Transverse colon (tissue), 4 donors: ENCODE results near the gene SLITRK6. TPM values are rescaled to one million over a fixed set of nuclear protein-coding genes. Genes with fewer than 3 reads are reported as not detected.

ENCODE experiments used
- DNase-seq: peaks from one replicate; pipeline ENCODE4 v3.0.0-alpha.2; 2019
- H3K27ac ChIP-seq, 4 donors: fragments of 200-600 bp; sonication (generic); 2 replicates each; pipeline ENCODE4 v1.5.1; 2016 to 2018; ENCODE audit warnings: inconsistent platforms in 4 of 4
- H3K27me3 ChIP-seq: fragments of 200-600 bp; sonication (generic); 2 replicates; pipeline ENCODE4 v1.5.1; 2017; ENCODE audit warnings: inconsistent platforms
- H3K36me3 ChIP-seq, 4 donors: fragments of 200-600 bp; sonication (generic); 2 replicates each; pipeline ENCODE4 v1.5.1; 2017 to 2019; ENCODE audit warnings: inconsistent platforms in 4 of 4
- H3K4me1 ChIP-seq, 4 donors: fragments of 200-600 bp; sonication (generic); 2 replicates each; pipeline ENCODE4 v1.5.1; 2017 to 2020; ENCODE audit warnings: inconsistent platforms in 4 of 4
- H3K4me3 ChIP-seq, 4 donors: fragments of 200-600 bp; sonication (generic); 1 replicate in 1 of 4; 2 replicates in 3 of 4; pipeline versions ENCODE4 v1.5.1 to v1.6.1; 2017 to 2019; ENCODE audit warnings: inconsistent platforms in 4 of 4
- H3K9me3 ChIP-seq, 2 donors: fragments of 200-600 bp; sonication (generic); 2 replicates each; pipeline ENCODE4 v1.5.1; 2017 to 2019; ENCODE audit warnings: inconsistent platforms in 2 of 2
- EP300 ChIP-seq: sonication (generic); formaldehyde crosslinking; IDR thresholded peaks from one replicate; pipeline ENCODE4 v1.6.1; 2017; ENCODE audit warnings: antibody characterized with exemption, low read depth
- POLR2A ChIP-seq: fragments of 450-650 bp; IDR thresholded peaks from one replicate; pipeline ENCODE4 v1.6.1; 2016; ENCODE audit warnings: antibody characterized with exemption, mild to moderate bottlenecking, moderate library complexity
- POLR2AphosphoS5 ChIP-seq, 3 donors: sonication (generic); formaldehyde crosslinking; IDR thresholded peaks; one replicate each; pipeline ENCODE4 v1.6.1; 2016; ENCODE audit warnings: antibody characterized with exemption in 3 of 3
- WGBS, 2 donors: methylation state at CpG; one replicate each; pipeline ENCODE4 v1.1.5; 2018; ENCODE audit warnings: low coverage in 1 of 2; 5-methylcytosine and 5-hydroxymethylcytosine counted together
- in situ Hi-C, 4 donors: fragments of 200-750 bp; cut with MboI; loops; one replicate each; pipeline versions ENCODE4 v1.15.0 to v1.15.1; 2017; ENCODE audit warnings: low sequenced_read_pairs in 3 of 4, low pct_ligation_motif_present in 1 of 4, low pct_unique_long_range_greater_than_20kb in 1 of 4
- intact Hi-C: fragments of 100-400 bp; cut with DNase I; formaldehyde crosslinking; loops from one replicate; pipeline ENCODE4 v1.15.1; 2023; ENCODE audit warnings: low total_unique reads
- total RNA-seq, 4 donors: library from RNA; depleted of rRNA; stranded (reverse); fragments of >200 nt; gene quantifications; one replicate each; pipeline ENCODE4 v1.1.0, GENCODE V29; 2016
- TF ChIP-seq, protein P1 (sequence below), 5 experiments: fragments of 200-600 bp in 3 of 5; fragments of 450-650 bp in 2 of 5; sonication (generic) in 3 of 5; IDR thresholded peaks; 1 replicate in 2 of 5; 2 replicates in 3 of 5; pipeline ENCODE4 v1.5.1; 2016 to 2017; ENCODE audit warnings: antibody characterized with exemption in 5 of 5, inconsistent platforms in 3 of 5, mild to moderate bottlenecking in 2 of 5, moderate library complexity in 1 of 5

The SLITRK6 gene
- total RNA-seq, 4 donors from 2014 or later = 2.9 to 3.8 (median 3.3) TPM; not detected in 1

DNA sequence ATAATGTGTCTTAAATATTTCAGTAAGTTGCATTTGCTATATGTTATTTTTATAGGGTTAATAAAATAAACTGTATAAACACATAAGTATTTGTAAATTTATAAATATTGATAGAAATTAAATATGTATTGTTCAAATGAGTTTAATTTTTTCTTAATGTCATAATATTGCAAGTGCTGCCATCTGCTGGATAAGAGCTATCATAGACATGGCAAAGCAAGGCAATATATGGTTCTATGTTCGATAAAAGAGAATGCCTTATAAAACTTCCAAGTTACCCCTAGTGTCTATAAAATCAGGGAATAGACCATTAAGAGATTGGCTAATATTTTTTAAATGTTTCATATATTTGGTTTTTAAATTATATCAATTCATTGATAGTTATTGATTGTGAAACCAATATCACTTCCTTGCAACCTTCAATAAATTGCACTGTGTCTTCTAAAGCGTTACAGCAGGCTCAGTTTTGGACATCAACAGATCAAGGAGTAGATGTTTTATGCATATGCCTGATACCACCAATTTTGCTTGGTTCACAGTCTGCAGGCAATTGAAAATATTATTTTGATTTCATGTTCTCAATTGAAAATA, 29.0 kb upstream of the SLITRK6 start:
- in situ Hi-C loops = no loop called here

DNA sequence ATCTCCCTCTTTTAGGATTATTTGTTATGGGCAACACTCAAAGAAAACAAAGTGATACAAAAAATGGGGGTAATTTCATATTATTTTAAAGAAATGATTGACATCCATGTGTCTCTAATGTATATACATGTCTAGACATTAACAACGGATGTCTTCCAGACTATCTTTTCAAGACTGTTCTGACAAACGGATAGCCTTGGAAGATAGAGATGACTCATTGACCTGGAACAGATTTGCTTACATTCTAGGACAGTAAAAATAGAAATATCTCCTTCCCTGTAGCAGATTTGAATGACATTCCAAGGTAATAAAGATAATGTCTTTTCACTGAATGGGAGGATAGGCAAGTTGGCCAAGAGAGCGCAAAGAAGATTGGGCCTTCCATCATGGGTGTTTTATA, 26.2 kb upstream of the SLITRK6 start:
- Histone ChIP-seq H3K4me1 (no peaks in the 10 kb centered on the region), H3K9me3 (no peaks in the 10 kb centered on the region), H3K36me3 (no peaks in the 10 kb centered on the region), H3K27me3 (no peaks in the 10 kb centered on the region), H3K4me3 (no peak overlapping the region), H3K27ac (no peak overlapping the region)
- WGBS, 2 donors = 64 to 70% methylated on average over 2 to 3 of the region's 3 CpGs
- in situ Hi-C loops (no loop called here), intact Hi-C loops (no loop called here)
- no peak for DNase-seq
- TF ChIP-seq POLR2A = no peak
- no peak for TF ChIP-seq EP300
- TF ChIP-seq, protein P1, sequence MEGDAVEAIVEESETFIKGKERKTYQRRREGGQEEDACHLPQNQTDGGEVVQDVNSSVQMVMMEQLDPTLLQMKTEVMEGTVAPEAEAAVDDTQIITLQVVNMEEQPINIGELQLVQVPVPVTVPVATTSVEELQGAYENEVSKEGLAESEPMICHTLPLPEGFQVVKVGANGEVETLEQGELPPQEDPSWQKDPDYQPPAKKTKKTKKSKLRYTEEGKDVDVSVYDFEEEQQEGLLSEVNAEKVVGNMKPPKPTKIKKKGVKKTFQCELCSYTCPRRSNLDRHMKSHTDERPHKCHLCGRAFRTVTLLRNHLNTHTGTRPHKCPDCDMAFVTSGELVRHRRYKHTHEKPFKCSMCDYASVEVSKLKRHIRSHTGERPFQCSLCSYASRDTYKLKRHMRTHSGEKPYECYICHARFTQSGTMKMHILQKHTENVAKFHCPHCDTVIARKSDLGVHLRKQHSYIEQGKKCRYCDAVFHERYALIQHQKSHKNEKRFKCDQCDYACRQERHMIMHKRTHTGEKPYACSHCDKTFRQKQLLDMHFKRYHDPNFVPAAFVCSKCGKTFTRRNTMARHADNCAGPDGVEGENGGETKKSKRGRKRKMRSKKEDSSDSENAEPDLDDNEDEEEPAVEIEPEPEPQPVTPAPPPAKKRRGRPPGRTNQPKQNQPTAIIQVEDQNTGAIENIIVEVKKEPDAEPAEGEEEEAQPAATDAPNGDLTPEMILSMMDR (IDR thresholded peaks at IDR 0.05) = no peak
- TF ChIP-seq POLR2AphosphoS5 (IDR thresholded peaks at IDR 0.05) = no peak

More for the DNA sequence above, 29.0 kb upstream of the SLITRK6 start:
- WGBS, 2 donors = 44 to 55% methylated on average over 2 of the region's 2 CpGs
- no peaks in the 10 kb centered on the region for H3K9me3 ChIP-seq
- H3K4me3 ChIP-seq = no peak overlapping the region
- no peak overlapping the region for H3K27ac ChIP-seq
- DNase-seq = no peak
- H3K36me3 ChIP-seq = no peaks in the 10 kb centered on the region
- H3K27me3 ChIP-seq = no peaks in the 10 kb centered on the region
- intact Hi-C loops = no loop called here
- no peaks in the 10 kb centered on the region for H3K4me1 ChIP-seq
- TF ChIP-seq POLR2A (no peak), POLR2AphosphoS5 (IDR thresholded peaks at IDR 0.05) (no peak), EP300 (no peak)
- TF ChIP-seq, protein P1 (IDR thresholded peaks at IDR 0.05) = peak in 4 of 5 experiments; percentile 39 to 65 (median 50)

DNA sequence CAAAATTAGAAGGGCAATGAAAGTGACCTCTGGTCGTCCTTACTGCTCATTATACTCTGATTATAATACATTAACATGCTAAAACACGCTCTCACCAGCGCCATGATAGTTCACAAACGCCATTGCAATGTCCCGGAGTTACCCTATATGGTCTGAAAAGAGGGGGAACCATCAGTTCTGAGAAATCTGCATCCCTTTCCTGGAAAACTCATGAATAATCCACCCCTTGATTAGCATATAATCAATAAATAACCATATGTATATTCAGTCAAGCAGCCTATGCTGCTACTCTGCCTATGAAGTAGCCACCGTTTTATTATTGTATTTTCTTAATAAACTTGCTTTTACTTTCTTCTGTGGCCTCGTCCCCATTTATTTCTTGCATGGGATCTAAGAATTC, 24.6 kb upstream of the SLITRK6 start:
- no peaks in the 10 kb centered on the region for H3K36me3 ChIP-seq
- DNase-seq = no peak
- no peak overlapping the region for H3K4me3 ChIP-seq
- intact Hi-C loops = no loop called here
- TF ChIP-seq POLR2A (no peak), EP300 (no peak), POLR2AphosphoS5 (IDR thresholded peaks at IDR 0.05) (no peak)
- TF ChIP-seq, protein P1 (IDR thresholded peaks at IDR 0.05) = no peak
- no peaks in the 10 kb centered on the region for H3K27me3 ChIP-seq
- WGBS, 2 donors = 80 to 82% methylated on average over 6 to 7 of the region's 7 CpGs
- no peak overlapping the region for H3K27ac ChIP-seq
- no peaks in the 10 kb centered on the region for H3K4me1 ChIP-seq
- in situ Hi-C loops = no loop called here
- no peaks in the 10 kb centered on the region for H3K9me3 ChIP-seq

DNA sequence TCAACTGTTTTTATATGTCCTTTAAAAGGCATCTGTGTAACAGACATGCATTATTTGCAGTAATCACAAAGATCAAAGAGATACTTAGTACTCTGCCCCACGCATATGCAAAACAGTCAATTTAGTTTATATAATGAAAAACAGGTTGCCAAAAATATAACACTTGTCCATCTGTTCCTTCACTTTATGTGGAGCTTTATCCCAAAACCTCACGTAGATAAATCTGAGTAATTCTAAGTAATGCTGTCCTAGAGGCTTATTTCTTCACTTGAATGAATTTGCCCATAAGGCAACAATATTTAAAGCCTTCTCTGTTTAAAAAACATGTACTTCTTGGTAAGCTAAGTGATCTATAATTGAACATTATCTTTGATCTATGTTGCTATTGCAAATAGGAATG, 20.3 kb upstream of the SLITRK6 start:
- Histone ChIP-seq H3K9me3 (no peaks in the 10 kb centered on the region), H3K27ac (no peak overlapping the region), H3K27me3 (no peaks in the 10 kb centered on the region), H3K4me1 (no peaks in the 10 kb centered on the region), H3K36me3 (no peaks in the 10 kb centered on the region), H3K4me3 (no peak overlapping the region)
- no peak for TF ChIP-seq POLR2A
- no peak for TF ChIP-seq EP300
- TF ChIP-seq POLR2AphosphoS5 (IDR thresholded peaks at IDR 0.05) = no peak
- TF ChIP-seq, protein P1 (IDR thresholded peaks at IDR 0.05) = no peak
- in situ Hi-C loops = loop anchor here in 1 of 4 donors (10.0 kb wide), 1 partner anchor 925 kb away; no protein-coding TSS in a partner anchor
- 65 to 72% methylated on average over 2 of the region's 2 CpGs for WGBS, 2 donors
- intact Hi-C loops = no loop called here
- no peak for DNase-seq
